Measurements from ENCODE around the gene FA2H.

GRCh38 chr16:74738113-74738541 lies 36.5 kb downstream of the FA2H start:
- TF ChIP-seq POLR2A (IDR thresholded peaks at IDR 0.05) (no peak), CTCF (IDR thresholded peaks at IDR 0.05) (no peak), POLR2AphosphoS5 (IDR thresholded peaks at IDR 0.05) (no peak)
